Spleen (tissue), 7 donors: Measurements from ENCODE around the gene GDPD5.

Experiments
- POLR2A ChIP-seq, 3 donors: fragments of 450-650 bp; IDR thresholded peaks; one replicate each; pipeline ENCODE4 v1.5.1; 2017; ENCODE audit warnings: antibody characterized with exemption in 3 of 3, mild to moderate bottlenecking in 1 of 3
- POLR2AphosphoS5 ChIP-seq, 3 donors: sonication (generic); formaldehyde crosslinking; IDR thresholded peaks; one replicate each; pipeline ENCODE4 v1.5.1; 2017; ENCODE audit warnings: antibody characterized with exemption in 3 of 3
- TF ChIP-seq, protein P1 (sequence below), 11 experiments: fragments of 200-600 bp in 7 of 11; fragments of 450-650 bp in 4 of 11; sonication (generic) in 4 of 11; IDR thresholded peaks in 8 of 11; conservative IDR thresholded peaks in 3 of 11; 1 replicate in 7 of 11; 2 replicates in 4 of 11; pipeline versions ENCODE4 v1.4.0 to v1.8.0; 2016 to 2021; ENCODE audit warnings: antibody characterized with exemption in 11 of 11, inconsistent platforms in 4 of 11, mild to moderate bottlenecking in 1 of 11
- donor health status: DM: no; HTN: no; CAD: no; lungs with moderate emphysema.
- donor health status: DM: no; HTN: no; CAD: no.
- donor health status: DM: no; HTN: no; CAD: no.

DNA sequence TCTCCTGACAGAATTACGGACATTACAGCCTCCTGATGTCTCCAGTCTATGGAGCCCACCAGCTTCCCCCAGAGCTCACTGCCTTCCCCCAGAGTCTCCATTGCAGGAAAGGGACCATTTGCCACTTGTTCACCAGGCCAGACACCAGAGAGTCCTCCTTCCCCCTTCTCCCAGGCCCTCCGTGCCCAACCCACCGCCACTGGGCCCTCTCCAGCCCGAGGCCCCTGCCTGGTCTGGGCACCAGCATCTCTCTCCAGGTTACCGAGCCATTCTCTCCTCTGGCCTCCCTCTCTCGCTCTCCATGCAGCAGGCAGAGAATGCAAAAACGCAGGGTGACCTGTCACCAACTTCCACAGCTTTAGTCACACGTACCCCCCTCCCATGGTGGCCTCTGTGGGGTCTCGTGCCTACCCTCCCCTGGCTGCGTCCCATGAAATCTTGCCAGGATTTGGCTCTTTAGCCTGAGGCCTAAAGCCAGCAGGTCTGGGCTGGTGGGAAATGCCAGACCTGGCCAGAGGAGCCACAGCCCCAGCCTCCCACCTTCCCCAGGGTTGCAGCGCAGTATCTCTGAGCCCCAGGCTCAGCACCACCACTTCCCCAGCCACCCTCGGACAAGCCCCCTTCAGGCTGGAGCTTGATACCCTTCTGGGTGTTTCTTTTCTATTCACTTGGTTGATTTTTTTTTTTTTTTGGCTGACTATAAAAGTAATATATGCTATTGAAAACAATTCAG lies 29.5 kb upstream of the GDPD5 start:
- TF ChIP-seq, protein P1, sequence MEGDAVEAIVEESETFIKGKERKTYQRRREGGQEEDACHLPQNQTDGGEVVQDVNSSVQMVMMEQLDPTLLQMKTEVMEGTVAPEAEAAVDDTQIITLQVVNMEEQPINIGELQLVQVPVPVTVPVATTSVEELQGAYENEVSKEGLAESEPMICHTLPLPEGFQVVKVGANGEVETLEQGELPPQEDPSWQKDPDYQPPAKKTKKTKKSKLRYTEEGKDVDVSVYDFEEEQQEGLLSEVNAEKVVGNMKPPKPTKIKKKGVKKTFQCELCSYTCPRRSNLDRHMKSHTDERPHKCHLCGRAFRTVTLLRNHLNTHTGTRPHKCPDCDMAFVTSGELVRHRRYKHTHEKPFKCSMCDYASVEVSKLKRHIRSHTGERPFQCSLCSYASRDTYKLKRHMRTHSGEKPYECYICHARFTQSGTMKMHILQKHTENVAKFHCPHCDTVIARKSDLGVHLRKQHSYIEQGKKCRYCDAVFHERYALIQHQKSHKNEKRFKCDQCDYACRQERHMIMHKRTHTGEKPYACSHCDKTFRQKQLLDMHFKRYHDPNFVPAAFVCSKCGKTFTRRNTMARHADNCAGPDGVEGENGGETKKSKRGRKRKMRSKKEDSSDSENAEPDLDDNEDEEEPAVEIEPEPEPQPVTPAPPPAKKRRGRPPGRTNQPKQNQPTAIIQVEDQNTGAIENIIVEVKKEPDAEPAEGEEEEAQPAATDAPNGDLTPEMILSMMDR (IDR thresholded peaks at IDR 0.05 in 8 of 11, conservative IDR thresholded peaks at IDR 0.05 in 3 of 11) = no peak
- TF ChIP-seq POLR2A (IDR thresholded peaks at IDR 0.05) = no peak
- no peak for TF ChIP-seq POLR2AphosphoS5 (IDR thresholded peaks at IDR 0.05)
